RPMI8226 (cell line): Measurements from ENCODE around the gene HS3ST5.
"Not testable (repeated sequence)": the region's sequence is repeated elsewhere in the genome, so short reads cannot be mapped to it uniquely, and the experiment has no call there.

Experiments
- DNase-seq: peaks from one replicate; pipeline ENCODE4 v3.0.0-alpha.2; 2015

Gene HS3ST5

GRCh38 chr6:114272582-114272981 is 70.2 kb downstream of the HS3ST5 start:
- DNase-seq: no peak

GRCh38 chr6:114271405-114271804 is 71.4 kb downstream of the HS3ST5 start:
- DNase-seq: no peak

GRCh38 chr6:114267897-114268296 is 74.9 kb downstream of the HS3ST5 start:
- DNase-seq: no peak

GRCh38 chr6:114260810-114261209 is 82.0 kb downstream of the HS3ST5 start:
- no peak for DNase-seq

- no peak for DNase-seq
Observed at GRCh38 chr6:114258376-114258775, 84.4 kb downstream of the HS3ST5 start.

- DNase-seq: no peak
Observed at GRCh38 chr6:114253431-114253830, 89.4 kb downstream of the HS3ST5 start.

- DNase-seq: no peak
Observed at GRCh38 chr6:114249522-114249921, 93.3 kb downstream of the HS3ST5 start.

- no peak for DNase-seq
Observed at GRCh38 chr6:114247101-114247500, 95.7 kb downstream of the HS3ST5 start.

- no peak for DNase-seq
Observed at GRCh38 chr6:114240796-114241195, 102.0 kb downstream of the HS3ST5 start.

GRCh38 chr6:114228675-114229074 is 114.1 kb downstream of the HS3ST5 start:
- DNase-seq: no peak

GRCh38 chr6:114227944-114228468 is 114.8 kb downstream of the HS3ST5 start:
- no peak for DNase-seq

- no peak for DNase-seq
Observed at GRCh38 chr6:114220241-114220640, 122.6 kb downstream of the HS3ST5 start.

GRCh38 chr6:114218437-114219340 is 124.1 kb downstream of the HS3ST5 start:
- no peak for DNase-seq

GRCh38 chr6:114217996-114218395 is 124.8 kb downstream of the HS3ST5 start:
- DNase-seq: not testable (repeated sequence)

- DNase-seq: no peak
Observed at GRCh38 chr6:114216789-114217467, 125.9 kb downstream of the HS3ST5 start.

- no peak for DNase-seq
Observed at GRCh38 chr6:114210467-114210866, 132.4 kb downstream of the HS3ST5 start.

GRCh38 chr6:114203460-114203859 is 139.4 kb downstream of the HS3ST5 start:
- DNase-seq: no peak

GRCh38 chr6:114202389-114202788 is 140.4 kb downstream of the HS3ST5 start:
- no peak for DNase-seq

- no peak for DNase-seq
Observed at GRCh38 chr6:114200891-114201290, 141.9 kb downstream of the HS3ST5 start.

GRCh38 chr6:114195631-114196403 is 147.0 kb downstream of the HS3ST5 start:
- no peak for DNase-seq

- no peak for DNase-seq
Observed at GRCh38 chr6:114195027-114195365, 147.8 kb downstream of the HS3ST5 start.

GRCh38 chr6:114194362-114195026 is 148.3 kb downstream of the HS3ST5 start:
- DNase-seq: no peak

GRCh38 chr6:114187563-114187962 is 155.3 kb downstream of the HS3ST5 start:
- no peak for DNase-seq
